ENCODE measurements around the gene DAPK2.
A peak's percentile ranks its signal among the peaks of the same experiment; 100 is the strongest.

Gene DAPK2

GRCh38 chr15:63869371-63870042, 176.8 kb downstream of the DAPK2 start:
- DNase-seq (ENCODE audit: low spot score), result no peak

GRCh38 chr15:63864186-63864585, 182.1 kb downstream of the DAPK2 start:
- DNase-seq (ENCODE audit: low spot score), result no peak

GRCh38 chr15:63861946-63862517, 184.3 kb downstream of the DAPK2 start:
- DNase-seq (ENCODE audit: low spot score), result no peak

- DNase-seq (ENCODE audit: low spot score), result no peak
Observed at GRCh38 chr15:63860555-63860954, 185.7 kb downstream of the DAPK2 start.

GRCh38 chr15:63860155-63860554, 186.1 kb downstream of the DAPK2 start:
- DNase-seq (ENCODE audit: low spot score), result peak; percentile 82

GRCh38 chr15:63858881-63859280, 187.4 kb downstream of the DAPK2 start:
- no peak for DNase-seq (ENCODE audit: low spot score)

GRCh38 chr15:63858448-63858847, 187.8 kb downstream of the DAPK2 start:
- DNase-seq (ENCODE audit: low spot score), result no peak

- no peak for DNase-seq (ENCODE audit: low spot score)
Observed at GRCh38 chr15:63857461-63857856, 188.8 kb downstream of the DAPK2 start.
